HCT116 (cell line): ENCODE results near the gene ALOX5AP.

Source experiments
- EZH2phosphoT487 ChIP-seq: fragments of 200-600 bp; IDR thresholded peaks from 2 replicates; pipeline ENCODE4 v1.6.1; 2018; ENCODE audit warnings: antibody characterized with exemption, borderline replicate concordance
- MAX ChIP-seq: IDR thresholded peaks from 2 replicates; pipeline ENCODE4 v1.6.1; 2012
- POLR2A ChIP-seq: IDR thresholded peaks from 2 replicates; pipeline ENCODE4 v1.7.0; 2011; ENCODE audit warnings: borderline replicate concordance; ENCODE audit not compliant: insufficient read depth, insufficient read length; ENCODE audit errors: extremely low read depth
- POLR2AphosphoS5 ChIP-seq: IDR thresholded peaks from 2 replicates; pipeline ENCODE4 v1.6.1; 2011; ENCODE audit warnings: mild to moderate bottlenecking, low read depth, low read length, moderate library complexity
- RAD21 ChIP-seq: IDR thresholded peaks from 2 replicates; pipeline ENCODE4 v1.6.1; 2012; ENCODE audit warnings: low read depth, mild to moderate bottlenecking
- ZFX ChIP-seq: fragments of 450-650 bp; IDR thresholded peaks from 2 replicates; pipeline ENCODE4 v1.6.1; 2017
- TF ChIP-seq, protein P1 (sequence below), 3 experiments: fragments of 200-600 bp in 1 of 3; sonication (generic) in 1 of 3; IDR thresholded peaks in 2 of 3; conservative IDR thresholded peaks in 1 of 3; 2 replicates each; pipeline ENCODE4 v1.5.1; 2012 to 2017; ENCODE audit warnings: low read depth in 2 of 3, low read length in 2 of 3, antibody characterized with exemption in 1 of 3, borderline replicate concordance in 1 of 3, control low read depth in 1 of 3, mild to moderate bottlenecking in 1 of 3, mixed read lengths in 1 of 3, mixed run types in 1 of 3, moderate library complexity in 1 of 3; ENCODE audit not compliant: insufficient read depth in 1 of 3

DNA sequence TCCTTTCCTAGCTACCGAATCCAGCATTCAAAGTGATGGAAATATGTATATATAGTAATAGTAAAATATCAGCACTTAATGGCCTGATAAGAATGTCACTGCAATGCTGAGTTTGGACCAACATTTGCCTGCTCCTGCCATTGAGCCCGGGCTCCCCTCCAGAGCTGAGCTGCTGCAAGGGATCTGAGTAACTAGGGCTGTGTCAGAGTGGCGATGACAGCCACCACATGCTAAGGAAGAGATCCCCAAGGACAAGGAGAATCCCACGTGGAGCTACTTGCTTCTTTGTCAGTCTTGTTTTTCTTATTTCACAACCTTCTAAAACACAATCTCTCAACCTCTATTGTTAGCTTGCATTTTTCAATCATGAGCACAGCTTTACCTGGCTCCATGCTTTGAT is 19.5 kb upstream of the ALOX5AP start:
- TF ChIP-seq, protein P1, sequence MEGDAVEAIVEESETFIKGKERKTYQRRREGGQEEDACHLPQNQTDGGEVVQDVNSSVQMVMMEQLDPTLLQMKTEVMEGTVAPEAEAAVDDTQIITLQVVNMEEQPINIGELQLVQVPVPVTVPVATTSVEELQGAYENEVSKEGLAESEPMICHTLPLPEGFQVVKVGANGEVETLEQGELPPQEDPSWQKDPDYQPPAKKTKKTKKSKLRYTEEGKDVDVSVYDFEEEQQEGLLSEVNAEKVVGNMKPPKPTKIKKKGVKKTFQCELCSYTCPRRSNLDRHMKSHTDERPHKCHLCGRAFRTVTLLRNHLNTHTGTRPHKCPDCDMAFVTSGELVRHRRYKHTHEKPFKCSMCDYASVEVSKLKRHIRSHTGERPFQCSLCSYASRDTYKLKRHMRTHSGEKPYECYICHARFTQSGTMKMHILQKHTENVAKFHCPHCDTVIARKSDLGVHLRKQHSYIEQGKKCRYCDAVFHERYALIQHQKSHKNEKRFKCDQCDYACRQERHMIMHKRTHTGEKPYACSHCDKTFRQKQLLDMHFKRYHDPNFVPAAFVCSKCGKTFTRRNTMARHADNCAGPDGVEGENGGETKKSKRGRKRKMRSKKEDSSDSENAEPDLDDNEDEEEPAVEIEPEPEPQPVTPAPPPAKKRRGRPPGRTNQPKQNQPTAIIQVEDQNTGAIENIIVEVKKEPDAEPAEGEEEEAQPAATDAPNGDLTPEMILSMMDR (IDR thresholded peaks at IDR 0.05 in 2 of 3, conservative IDR thresholded peaks at IDR 0.05 in 1 of 3; ENCODE audit: borderline replicate concordance in 1 of 3, insufficient read depth in 1 of 3, low read depth in 2 of 3, low read length in 2 of 3) = no peak
- TF ChIP-seq POLR2A = no peak
- TF ChIP-seq MAX = no peak
- TF ChIP-seq ZFX = no peak
- no peak for TF ChIP-seq POLR2AphosphoS5
- TF ChIP-seq EZH2phosphoT487 = no peak
- no peak for TF ChIP-seq RAD21
